Measurements from ENCODE around the gene NCKAP1.
"Not testable (repeated sequence)": the region's sequence is repeated elsewhere in the genome, so short reads cannot be mapped to it uniquely, and the experiment has no call there.

Gene NCKAP1

GRCh38 chr2:182962641-182963040 lies 75.6 kb downstream of the NCKAP1 start:
- H3K4me1 ChIP-seq: no peaks in the 10 kb centered on the region
- no peak for TF ChIP-seq CTCF (IDR thresholded peaks at IDR 0.05; ENCODE audit: low read depth, low read length)
- no peaks in the 10 kb centered on the region for H3K27me3 ChIP-seq

GRCh38 chr2:182960869-182961268 lies 77.4 kb downstream of the NCKAP1 start:
- not testable (repeated sequence) for H3K9me3 ChIP-seq; H3K27me3 ChIP-seq; DNase-seq; H3K36me3 ChIP-seq; H3K4me3 ChIP-seq (ENCODE audit: low read depth, low read length); H3K4me1 ChIP-seq

More at GRCh38 chr2:182962641-182963040, 75.6 kb downstream of the NCKAP1 start:
- DNase-seq: no peak
- Histone ChIP-seq H3K9me3 (no peaks in the 10 kb centered on the region), H3K36me3 (peaks cover 4% of the 10 kb centered on the region; the same call in 1 of the 2 replicates), H3K4me3 (ENCODE audit: low read depth, low read length) (no peak overlapping the region)

- H3K36me3 ChIP-seq: peaks cover 4% of the 10 kb centered on the region; the same call in 1 of the 2 replicates
Measured at GRCh38 chr2:182954789-182955188, 83.5 kb downstream of the NCKAP1 start.

GRCh38 chr2:182952741-182953450 lies 85.4 kb downstream of the NCKAP1 start:
- no peaks in the 10 kb centered on the region for H3K27me3 ChIP-seq
- no peak overlapping the region for H3K4me3 ChIP-seq (ENCODE audit: low read depth, low read length)
- DNase-seq: no peak
- H3K36me3 ChIP-seq: peaks cover 4% of the 10 kb centered on the region
- no peaks in the 10 kb centered on the region for H3K9me3 ChIP-seq
- H3K4me1 ChIP-seq: no peaks in the 10 kb centered on the region; the same call in 1 of the 2 replicates
- no peak for TF ChIP-seq CTCF (IDR thresholded peaks at IDR 0.05; ENCODE audit: low read depth, low read length)

More at GRCh38 chr2:182954789-182955188, 83.5 kb downstream of the NCKAP1 start:
- Histone ChIP-seq H3K27me3 (no peaks in the 10 kb centered on the region), H3K4me3 (ENCODE audit: low read depth, low read length) (no peak overlapping the region), H3K4me1 (no peaks in the 10 kb centered on the region), H3K9me3 (no peaks in the 10 kb centered on the region)
- no peak for DNase-seq
- TF ChIP-seq CTCF (IDR thresholded peaks at IDR 0.05; ENCODE audit: low read depth, low read length): no peak

GRCh38 chr2:182951948-182952663 lies 86.2 kb downstream of the NCKAP1 start:
- TF ChIP-seq CTCF (IDR thresholded peaks at IDR 0.05; ENCODE audit: low read depth, low read length): no peak
- H3K4me3 ChIP-seq (ENCODE audit: low read depth, low read length): no peak overlapping the region
- no peaks in the 10 kb centered on the region for H3K9me3 ChIP-seq
- peaks cover 4% of the 10 kb centered on the region for H3K36me3 ChIP-seq
- DNase-seq: no peak
- H3K27me3 ChIP-seq: no peaks in the 10 kb centered on the region
- H3K4me1 ChIP-seq: no peaks in the 10 kb centered on the region; the same call in 1 of the 2 replicates

- TF ChIP-seq CTCF (IDR thresholded peaks at IDR 0.05; ENCODE audit: low read depth, low read length): no peak
- Histone ChIP-seq H3K4me3 (ENCODE audit: low read depth, low read length) (no peak overlapping the region), H3K36me3 (peaks cover 4% of the 10 kb centered on the region; the same call in 1 of the 2 replicates), H3K4me1 (no peaks in the 10 kb centered on the region; the same call in none of the 2 replicates), H3K27me3 (no peaks in the 10 kb centered on the region), H3K9me3 (no peaks in the 10 kb centered on the region)
- DNase-seq: no peak
Measured at GRCh38 chr2:182950546-182950945, 87.7 kb downstream of the NCKAP1 start.

All from BE2C (cell line).